NB4 (cell line): Measurements from ENCODE around the gene XRCC1.

ENCODE experiments used
- CTCF ChIP-seq: IDR thresholded peaks from one replicate; pipeline ENCODE4 v1.5.1; 2012; ENCODE audit warnings: low read depth, low read length
- POLR2A ChIP-seq: IDR thresholded peaks from 2 replicates; pipeline ENCODE4 v1.6.1; 2011; ENCODE audit warnings: mild to moderate bottlenecking; ENCODE audit not compliant: insufficient read length; ENCODE audit errors: extremely low read depth

- no peak for TF ChIP-seq CTCF
- no peak for TF ChIP-seq POLR2A
Observed at GRCh38 chr19:43595605-43595998, 20.3 kb upstream of the XRCC1 start.
